Activated CD4-positive, alpha-beta T cell treated with anti-CD3 and anti-CD28 coated beads, Interleukin-2, amount 50 U/mL, for 48 hours (primary cell): ENCODE data around the gene DNLZ.

ENCODE experiments used
- DNase-seq, 2 experiments: peaks; one replicate each; pipeline ENCODE4 v3.0.0-alpha.2; 2020

The DNLZ gene

DNA sequence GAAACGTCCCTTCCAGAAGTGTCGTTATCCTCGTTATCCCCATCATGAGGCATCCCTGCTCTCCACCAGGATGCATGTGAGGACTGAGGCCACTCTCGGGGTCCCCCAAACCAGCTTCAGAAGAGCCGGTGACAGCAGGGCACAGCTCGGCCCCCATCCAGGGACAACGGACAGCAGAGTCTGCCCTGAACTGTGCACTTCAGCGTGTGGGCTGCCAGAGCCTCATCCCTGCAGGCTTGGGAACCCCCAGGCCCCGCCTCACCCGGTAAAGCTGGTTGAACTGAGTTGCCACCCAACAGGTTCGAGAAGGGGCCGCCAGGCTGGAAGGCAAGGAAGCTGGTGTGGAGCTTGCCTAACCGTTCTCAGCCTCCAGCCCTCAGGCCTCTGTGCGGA, 10.6 kb upstream of the DNLZ start:
- no peak for DNase-seq

DNA sequence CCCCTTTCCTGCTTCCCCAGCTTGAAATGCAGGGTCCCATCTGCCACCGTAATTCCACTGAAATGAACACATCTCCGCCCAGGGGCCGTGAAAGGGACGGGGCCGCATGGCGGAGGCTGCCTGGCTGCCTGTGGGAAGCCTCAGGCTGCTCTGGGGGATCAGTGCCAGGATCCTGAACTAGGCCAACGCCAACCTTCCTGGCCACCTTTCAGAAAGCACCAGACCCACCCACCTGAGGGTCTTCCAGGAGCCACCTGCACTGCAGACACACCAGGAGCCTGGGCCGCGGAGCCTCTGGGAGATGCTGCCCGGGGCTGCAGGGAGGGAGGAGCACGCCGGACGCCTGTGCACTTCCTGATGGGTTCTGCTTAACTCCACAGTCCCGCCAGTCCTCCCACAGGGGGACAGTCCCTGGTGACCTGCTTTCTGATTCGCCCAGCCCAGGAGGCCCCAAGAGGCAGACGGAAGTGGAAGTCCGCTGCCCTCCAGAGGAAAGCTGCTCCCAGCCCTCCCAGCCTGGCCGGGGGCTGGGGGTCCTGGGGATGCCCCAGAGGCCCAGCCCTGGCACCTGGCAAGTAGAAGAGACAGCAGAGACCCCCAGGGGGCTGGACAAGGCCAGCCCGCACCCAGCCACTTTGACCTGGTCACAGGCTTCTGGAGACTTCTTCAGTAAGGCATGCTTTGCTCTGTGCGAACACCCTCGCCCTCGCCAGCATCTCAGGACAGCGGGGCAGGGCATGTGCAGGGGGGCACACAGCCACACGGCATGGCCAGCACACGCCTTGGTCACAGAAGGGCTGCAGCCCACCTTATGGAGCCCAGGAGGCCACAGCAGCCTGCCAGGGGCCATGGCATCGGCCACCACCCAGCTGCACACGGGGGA, 10.0 kb upstream of the DNLZ start, which contains the start of gene CARD9:
TSS of gene CARD9 (minus strand) at position 370 of the 883 bp plus-strand sequence. CDS start 1,591 bp downstream, outside the sequence.
- peak in 1 of 2 experiments; percentile 14 for DNase-seq

DNA sequence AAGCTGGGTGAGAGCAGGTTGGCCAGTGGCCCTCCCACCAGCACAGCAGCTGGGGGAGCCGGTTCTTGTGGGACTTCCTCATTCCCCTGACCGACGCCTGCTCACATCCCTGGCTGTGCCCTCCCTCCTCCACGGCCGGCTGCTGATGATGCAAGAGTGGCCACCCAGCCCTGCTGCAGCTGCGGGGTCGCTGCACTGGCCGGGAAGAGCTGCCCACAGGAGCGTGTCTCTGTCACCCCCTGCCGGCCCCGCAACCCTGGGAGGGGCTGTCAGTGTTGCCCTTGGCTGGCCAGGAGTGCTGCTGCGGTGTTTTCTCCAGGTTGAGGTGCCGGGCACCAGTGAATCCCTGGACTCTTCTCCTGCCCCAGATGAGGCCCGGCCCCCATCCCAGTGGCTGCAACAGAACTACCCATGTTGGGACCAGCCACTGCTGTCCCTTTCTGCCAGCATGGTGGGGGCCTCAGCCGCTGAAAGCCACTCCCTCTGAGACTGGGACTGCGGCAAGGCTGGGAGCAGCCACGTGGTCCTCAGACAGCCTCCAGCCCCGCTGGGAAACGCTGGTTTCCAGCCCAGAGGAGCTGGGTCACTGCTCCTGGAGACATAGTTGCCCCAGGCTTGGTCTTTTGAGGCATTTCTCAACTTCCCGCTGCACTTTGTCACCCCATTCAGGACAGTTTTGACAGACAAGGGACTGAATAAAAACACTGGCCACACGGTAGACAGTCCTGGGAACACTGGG, 9.2 kb upstream of the DNLZ start:
- no peak for DNase-seq

DNA sequence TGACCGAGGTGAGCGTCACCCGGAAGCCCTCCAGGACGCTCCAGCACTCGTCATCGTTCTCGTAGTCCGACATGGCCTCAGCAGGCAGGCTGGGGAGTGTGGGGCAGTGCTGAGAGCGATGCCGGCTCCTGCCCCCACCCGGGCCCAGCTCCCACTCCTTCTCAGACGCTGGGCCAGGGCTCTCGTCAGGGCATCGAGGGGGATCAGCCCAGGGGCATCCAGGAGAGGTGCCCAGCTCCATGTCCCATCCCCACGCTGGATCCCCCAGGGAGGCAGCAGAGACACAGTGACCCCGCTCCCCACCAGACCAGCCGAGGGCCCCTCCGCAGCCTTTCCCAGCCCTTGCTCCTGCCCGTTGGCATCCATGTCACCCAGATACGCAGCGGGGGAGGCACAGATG, 8.5 kb upstream of the DNLZ start:
- no peak for DNase-seq

DNA sequence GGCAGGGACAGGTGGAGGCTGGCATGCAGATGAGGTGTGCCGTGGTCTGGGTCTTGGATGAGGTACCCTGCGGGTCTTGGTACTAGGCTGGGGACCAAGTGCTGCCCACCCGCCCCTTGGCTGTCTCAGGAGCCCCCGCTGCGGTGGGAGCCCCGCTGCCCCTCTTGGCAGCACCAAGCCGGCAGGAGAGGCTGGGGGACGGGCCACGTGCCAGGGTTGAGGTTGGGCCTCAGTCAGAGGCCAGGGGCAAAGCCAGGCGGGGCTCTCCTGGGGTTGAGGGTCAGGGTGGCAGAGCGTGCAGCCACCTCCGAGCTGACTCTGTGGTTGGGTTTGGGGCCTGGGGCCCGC, 8.0 kb upstream of the DNLZ start:
- DNase-seq: no peak

DNA sequence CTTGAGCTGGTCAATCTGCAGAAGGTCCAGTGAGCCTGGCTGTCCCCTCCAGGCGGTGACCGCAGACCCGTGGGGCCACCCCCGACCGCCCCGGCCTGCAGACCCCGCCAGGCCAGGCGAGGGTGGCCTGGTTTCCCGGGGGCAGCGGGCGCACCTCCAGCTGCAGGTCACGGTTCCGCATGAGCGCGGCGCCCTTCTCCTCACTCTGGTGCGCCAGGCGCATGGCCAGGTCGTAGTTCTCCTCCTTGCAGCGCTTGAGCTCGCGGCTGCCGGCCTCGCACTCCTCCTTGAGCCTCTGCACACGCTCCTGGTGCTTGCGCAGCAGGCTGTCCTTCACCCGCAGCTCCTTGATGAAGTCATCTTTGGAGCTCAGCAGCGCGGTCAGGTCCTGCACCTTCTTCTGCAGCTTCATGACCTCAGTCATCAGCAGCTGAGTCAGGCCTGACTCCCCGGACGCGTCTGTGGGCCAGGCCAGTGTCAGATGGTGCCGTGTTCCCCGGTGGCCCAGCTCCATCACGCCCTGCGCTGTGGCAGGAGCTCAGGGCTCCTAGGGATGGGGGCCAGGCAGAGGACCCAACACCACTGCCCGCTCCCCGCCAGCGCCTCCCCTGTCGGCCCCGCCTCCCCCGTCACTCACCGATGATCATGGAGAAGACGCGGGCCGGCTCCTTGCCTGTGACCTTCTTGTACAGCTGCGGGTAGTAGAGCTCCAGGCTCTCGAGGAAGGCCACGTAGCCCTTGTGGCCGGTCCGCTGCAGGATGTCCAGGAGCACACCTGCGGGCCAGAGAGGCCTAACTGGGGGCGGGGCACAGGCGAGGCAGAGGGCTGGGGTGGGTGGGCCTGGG, 7.4 kb upstream of the DNLZ start:
- DNase-seq: no peak

DNA sequence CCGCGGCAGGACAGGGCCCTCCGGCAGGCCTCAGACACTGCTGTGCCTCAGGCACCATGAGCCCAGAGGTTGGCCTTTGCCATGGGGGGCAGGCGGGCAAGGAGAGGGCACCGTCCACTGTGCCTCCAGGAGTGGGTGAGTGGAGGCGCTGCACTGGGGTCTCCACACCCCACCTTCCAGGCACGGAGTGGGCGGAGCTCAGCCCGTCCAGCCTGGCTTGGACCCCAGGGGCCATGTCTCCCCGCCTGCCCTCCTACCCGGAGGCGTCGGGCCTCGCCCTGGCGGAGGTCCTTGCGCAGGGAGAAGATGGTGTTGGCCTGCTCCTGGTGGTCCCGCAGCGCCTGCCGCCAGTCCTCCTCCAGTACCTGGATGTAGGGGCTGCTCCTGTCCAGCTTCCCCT, 6.5 kb upstream of the DNLZ start:
- no peak for DNase-seq

DNA sequence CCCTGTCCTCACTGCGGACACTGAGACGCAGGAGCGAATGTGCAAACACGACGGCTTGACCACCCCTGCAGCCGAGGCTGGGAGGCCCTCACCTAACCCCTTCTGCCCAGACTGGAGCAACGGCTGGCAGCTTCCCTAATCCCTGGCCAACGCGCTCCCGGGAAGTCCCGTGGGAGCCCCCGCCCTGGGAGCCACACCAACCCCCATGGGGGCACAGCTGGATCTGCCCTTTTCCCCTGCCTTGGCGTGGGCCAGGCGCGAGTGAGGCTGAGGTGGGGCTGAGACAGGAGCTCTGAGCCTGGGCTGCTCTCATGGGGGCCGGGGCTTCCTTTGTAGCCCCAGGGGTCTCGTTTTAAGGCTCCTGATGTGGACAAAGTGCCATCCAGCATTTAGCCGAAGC, 4.6 kb upstream of the DNLZ start:
- no peak for DNase-seq

DNA sequence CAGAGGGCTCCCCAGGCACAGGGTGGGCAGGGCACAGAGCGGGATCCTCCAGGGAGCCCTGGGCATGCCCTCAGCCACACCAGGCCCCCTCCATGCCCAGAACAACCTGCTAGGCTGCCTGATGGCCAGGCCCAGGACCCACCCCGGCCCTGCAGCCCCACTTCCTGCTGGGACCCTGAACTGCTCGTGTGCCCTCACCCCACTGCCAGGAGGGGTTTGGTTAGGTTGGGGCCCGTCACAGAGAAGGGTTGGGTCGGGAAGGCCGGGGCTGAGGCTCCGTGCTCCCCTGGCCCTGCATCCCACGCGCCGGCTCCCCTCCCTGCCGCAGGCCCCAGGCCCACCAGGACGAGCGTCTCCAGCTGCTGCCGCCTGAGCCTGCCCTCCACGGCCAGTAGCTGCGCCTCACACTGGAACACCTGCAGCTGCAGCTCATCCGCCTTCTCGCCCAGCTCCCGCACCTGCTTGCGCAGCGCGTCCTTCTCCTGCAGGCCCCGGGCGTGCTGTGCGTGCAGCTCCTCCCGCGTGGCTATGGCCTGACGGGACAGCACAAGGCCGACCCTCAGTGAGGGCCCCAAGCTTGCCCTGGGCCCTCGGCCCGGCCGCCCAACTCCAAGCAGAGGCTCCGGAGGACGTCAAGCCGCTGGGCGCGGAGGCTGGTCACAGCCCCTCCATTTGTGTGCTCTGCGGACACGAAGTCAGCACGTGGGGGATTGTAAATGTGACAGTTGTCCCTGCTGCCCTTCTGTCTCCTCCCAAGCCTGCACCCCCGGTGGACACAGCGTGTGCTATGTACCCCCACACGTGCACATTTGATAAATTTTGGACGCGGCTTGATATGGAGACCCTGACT, 4.0 kb upstream of the DNLZ start:
- DNase-seq: no peak

DNA sequence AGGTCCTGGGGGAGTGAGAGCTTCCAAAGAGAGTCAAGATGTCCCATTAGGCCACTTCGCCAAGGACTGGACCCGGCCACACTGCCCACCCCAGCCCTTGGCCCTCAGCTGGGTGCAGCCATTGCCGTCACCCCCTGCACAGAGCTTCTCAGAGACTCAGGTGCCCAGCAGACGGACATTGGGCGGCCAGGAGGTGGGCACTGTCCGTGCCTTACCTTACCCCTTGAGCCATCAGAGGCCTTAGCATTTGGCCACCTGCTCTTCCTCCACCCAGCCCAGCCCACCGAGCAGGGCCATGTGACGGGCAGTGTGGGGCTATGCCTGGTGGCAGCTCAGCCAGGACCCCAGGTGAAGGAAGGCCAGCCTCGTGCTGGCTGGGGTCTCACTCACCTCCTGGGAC, 3.3 kb upstream of the DNLZ start:
- DNase-seq: no peak

DNA sequence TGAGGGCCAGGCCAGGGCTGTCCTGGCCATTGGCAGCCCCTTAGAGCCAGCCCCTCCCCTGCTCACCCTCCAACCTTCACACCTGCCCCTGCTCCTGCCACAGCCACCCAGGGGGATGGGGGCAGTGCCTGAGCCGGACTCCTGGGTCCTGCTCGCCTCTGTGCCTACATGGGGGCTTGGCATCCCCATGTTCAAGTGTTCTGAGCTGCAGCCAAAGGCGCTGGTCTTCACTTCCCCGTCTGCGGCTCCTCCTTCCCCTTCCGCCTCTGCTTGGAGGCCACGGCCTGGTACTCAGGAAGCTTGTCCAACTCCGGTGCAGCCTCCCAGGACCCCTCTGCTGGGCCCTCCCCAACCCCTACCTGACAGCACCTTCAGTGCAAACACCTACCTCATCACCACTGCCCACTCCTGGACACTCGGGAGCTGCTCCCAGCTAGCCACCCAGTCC, 2.3 kb upstream of the DNLZ start:
- no peak for DNase-seq

DNA sequence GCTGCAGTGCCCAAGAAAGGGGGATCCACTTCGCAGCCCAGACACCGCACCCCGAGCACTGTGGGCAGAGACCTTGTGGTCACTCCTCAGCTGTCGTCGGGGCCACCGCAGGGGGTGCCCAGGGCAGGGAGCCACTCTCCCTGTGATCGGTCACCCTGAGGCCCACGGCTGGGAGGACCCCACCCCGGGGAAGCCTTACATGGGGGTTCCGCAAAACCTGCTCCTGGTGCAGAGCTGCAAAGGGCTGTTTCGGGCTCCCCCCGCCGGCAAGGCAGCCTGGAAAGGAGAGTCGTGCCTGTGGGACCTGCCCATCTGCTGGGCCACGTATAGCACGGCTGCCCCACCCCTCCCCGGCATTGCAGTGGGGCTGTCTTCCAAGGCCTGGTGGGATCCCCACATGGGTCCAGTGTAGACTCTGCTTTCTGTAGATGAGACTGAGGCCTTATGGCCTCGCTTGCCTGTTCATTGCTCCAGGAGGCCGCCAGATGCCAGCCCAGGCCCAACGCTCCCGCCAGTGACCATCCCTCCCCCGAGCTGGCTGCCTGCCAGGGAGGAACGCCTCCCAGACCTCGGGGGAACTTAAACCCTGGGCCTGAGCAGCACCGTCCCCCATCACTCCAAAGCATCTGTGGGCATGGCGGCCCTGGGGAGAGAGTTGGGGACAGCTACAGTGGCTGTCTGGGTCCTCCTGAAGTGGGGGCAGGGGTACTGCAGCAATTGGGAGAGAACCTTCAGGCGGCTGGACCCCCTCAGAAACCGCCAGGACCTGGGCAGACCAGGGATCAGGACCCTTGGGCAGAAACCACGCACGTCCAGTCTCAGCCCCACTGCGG, 1.6 kb upstream of the DNLZ start:
- DNase-seq: no peak

DNA sequence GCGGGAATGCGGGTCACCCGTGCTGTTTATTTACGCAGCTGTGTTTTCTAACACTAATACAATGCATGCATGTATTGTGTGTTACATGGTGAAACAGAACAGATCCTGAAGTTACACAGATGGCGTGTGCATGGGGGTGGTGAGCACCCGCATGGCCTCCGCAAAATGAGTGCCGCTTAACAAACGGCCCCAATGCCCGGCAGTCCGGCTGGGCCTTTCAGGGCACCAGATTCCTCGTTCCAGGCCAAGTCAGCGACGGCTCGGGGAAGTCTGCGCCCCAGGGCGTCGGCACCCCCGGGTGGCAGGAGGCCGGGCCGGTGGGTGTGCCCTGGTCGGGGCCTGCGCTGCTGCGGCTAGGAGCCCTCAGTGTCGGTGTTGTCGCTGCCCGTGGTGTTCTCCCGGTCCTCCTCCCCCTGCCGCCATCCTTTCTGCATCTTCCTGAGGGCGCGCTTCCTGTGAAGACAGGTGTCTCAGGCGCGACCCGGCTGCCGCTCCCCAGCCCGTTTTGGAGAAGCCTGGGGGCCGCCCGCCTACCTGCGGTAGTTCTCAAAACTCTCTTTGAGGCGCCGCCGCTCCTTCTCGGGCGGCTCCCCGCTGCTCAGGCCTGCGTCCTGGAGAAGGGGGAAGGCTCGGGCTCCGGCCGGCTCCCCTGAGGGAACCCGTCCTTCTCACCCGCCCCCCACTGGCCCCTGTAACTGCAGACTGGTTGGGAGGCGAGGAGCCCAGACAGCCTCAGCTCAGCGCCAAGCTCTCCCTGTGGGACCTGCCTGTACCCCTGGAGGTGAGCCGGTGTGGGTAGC, 605 bp upstream of the DNLZ start:
- no peak for DNase-seq

DNA sequence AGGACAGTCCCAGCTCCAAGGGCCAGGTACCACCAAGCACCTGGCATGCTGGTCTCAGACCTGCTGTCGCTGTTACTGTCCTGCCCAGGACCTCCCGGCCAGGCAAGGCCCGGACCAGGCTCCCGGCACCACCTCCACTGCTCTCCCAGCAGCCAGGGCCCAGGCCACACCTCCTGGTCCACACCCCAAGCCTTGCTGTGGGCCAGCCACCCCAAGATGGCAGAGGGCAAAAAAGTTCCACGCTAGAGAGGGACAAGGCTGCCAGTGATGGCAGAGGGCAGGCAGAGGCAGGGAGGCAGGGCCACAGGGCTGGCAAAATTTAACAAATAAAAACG, 1.1 kb downstream of the DNLZ start:
- DNase-seq: no peak

DNA sequence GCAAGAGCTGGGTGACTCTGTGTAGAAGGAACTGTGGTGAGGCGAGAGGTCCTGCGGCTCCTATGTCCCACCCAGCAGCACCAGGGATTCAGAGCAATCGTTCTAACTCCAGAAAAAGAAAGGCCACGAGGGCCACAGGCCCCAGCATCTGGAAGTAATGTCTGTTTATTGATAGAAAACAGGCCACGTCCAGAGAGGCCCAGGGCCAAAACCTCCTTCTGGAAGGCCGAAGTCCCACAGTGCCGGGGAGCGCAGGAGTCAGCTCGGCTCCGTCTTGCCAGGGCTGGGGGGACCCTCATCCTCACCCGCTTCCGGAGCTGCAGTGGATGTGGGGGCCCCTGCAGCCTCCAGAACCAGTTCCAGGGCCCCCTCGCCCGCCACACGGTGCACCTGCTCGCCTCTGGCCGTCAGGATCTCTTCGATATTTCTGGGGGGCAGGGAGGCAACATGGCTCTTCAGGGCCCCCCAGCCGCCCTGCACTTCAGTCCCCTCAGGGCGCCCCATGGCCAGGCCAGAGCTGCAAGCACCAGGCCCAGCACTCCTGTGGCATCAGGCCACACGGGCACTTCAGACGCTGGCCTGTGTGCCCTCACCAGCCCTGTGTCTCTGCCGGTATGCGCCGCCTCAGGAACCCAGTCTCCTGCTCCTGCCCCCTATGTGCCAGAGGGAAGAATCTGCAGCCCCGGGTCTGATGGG, 1.6 kb downstream of the DNLZ start:
- no peak for DNase-seq

DNA sequence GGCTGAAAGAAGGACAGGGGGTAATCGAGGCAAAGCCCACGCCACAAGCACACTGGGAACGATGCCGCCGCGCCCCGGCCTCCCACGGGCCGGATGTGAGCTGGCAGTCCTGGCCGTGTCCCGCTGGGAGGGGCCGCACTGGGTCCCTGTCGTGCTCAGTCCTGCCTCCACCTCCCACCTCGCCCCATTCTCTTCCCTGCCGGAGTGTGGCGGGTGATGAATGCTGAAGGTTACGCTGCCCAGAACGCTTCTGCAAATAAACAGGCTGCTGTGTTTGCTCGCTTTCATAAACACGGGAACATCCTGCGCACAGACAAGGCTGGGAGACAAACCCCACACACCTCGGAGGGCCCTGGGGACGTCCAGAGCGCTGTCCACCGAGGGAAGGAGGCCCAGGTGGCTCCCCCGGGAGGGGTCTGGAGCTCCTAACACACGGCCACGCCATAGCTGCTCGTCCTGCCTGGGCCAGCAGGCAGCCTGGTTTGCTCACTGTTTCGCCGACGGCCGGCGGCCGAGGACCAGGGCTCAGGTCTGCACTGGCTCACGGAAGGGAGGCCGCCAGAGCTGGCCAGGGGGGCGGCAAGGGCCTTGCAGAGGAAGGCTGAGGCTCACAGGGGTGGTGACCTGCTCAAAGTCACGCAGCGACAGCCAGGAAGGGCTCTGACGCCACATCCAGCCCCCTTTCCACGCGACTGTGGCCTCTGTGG, 2.3 kb downstream of the DNLZ start:
- DNase-seq: no peak

DNA sequence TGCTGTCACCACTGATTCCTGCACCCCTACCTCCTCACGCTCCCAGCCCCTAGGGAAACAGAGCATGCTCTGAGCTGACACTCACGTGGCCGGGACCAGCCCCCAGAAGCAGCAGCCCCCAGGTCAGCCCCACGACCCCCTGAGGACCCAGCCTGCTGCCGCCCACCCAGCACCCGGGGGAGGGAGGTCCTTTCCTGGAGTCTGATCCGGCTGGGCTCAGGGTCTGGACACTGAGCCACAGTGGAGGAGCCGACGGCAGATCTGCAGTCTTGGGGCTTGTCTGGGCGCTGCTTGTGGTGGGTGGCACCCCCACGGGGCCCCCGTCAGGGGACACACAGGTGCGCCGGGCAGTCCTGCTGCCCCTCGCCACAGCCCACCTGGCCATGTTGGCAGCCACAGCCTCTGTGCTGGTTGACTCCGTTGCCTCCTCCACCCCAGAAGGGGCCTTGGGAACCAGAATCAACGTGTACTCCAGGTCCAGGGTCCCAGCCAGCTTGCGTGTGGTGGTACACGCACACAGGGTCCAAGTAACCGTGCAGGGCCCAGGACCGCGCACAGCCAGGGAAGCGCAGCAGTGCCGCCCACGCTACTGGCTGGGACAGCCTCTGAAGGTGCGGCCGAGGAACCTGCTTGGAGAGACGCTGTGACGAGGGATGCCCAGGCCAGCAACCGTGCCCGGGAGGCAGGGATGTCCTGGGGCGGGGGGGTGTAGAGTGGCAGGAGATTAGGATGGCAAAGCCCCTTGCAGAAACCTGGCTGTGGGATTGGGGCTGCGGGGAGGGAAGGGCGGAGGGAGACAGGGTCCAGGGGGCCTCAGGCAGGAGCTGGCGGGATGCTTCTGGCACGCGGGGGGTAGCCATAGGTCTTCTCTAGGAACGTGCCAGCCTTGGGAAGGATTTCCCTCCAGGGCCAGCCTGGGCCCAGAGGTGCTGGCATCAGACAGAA, 3.5 kb downstream of the DNLZ start:
- no peak for DNase-seq

DNA sequence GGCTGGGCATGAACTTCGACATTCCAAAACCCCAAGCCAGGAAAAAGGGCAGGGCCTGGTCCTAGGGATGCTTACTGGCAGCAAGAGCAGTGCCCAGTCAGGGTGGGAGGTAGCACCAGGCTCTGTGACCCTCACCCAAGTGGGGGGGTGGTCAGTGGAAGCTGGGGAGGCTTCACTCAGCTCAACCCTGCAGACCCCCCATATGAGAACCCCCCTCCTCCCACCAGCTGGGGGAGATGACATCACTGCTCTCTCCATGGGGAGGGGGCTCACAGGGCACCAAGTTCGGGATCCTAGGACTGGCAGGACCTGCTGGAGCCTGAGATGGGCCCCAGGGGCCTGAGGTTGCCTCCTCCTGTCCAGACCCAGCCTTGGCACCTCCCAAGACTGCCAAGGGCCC, 4.7 kb downstream of the DNLZ start:
- no peak for DNase-seq
